RKO (cell line): ENCODE results near the gene MAP3K19.
A peak's percentile ranks its signal among the peaks of the same experiment; 100 is the strongest.
"Not testable (repeated sequence)": the region's sequence is repeated elsewhere in the genome, so short reads cannot be mapped to it uniquely, and the experiment has no call there.

Source experiments
- DNase-seq: peaks from one replicate; pipeline ENCODE4 v3.0.0-alpha.2; 2016; ENCODE audit warnings: low spot score

The MAP3K19 gene

DNA sequence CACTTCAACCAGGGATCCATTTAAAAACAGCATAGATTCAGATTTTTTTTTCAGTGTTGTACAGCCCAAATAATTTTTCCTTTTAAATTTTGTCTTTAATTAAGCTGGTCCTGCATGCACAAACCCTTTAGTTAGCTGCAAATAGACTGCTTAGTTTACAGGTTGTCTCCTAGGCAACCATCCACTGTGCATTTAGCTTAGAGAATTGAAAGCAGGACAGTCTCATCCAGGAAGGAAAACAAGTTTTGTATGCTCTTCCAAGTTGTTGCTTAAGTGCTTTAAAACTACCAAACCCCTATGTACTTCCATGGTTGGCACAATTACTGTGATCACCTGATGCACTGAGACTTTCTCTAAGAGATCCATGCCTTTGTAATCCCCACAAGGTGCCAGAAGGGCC lies at the start of gene MAP3K19:
TSS of gene MAP3K19 (minus strand) at position 148 of the 400 bp plus-strand sequence. CDS start 22,800 bp downstream, outside the sequence.
- DNase-seq, result no peak

DNA sequence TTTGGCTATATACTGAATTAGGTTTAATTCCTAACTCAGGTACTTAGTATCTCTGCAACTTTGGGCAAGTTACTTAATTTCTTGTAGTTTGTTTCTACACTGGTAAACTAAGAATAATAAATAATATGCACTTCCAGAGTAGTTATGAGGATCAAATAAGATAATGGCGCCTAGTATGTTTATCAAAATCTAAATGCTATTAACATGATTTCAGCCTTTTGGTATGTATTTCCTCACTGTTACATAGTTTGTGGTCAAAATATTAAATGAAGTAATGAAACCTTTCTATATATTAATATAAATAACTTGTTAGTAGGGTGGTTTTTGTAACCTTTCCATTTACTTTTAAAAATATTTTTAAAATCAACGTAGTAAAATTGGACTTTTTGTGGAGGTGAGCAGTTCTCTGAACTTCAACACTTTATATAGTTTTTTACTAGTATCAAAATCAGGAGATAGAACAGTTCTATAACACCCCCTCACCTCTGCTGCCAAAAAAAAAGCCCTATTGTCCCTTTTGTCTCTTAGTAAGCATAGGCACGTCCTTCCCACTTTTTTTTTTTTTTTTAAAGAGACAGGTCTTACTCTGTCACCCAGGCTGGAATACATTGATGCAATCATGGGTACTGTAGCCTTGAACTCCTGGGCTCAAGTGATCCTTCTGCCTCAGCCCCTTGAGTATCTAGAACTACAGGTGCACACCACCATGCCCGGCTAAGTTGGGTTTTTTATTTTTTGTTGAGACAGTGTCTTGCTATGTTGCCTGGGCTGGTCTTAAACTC lies 49.6 kb upstream of the MAP3K19 start:
- no peak for DNase-seq

- no peak for DNase-seq
Observed at GRCh38 chr2:135095591-135095990, 48.3 kb upstream of the MAP3K19 start.

DNA sequence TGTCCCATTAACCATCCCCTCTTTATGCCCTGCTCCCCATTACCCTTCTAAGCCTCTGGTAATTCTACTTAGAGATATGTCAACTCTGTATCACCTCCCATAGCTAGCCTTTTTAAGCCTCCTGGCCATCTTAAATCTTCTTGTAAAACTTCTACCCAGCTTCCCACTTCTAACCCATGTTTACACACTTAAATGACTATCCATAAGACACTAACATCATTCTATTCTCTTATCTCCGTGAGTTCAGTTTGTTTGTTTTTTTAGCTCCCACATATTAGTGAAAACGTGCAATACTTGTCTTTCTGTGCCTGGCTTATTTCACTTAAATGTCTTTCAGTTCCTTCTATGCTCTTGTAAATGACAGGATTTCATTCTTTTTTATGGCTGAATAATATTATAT lies 47.3 kb upstream of the MAP3K19 start:
- no peak for DNase-seq

GRCh38 chr2:135093670-135094330 lies 46.6 kb upstream of the MAP3K19 start:
- DNase-seq, result no peak

GRCh38 chr2:135093193-135093592 lies 45.9 kb upstream of the MAP3K19 start:
- DNase-seq, result no peak

- no peak for DNase-seq
Observed at GRCh38 chr2:135091681-135092080, 44.4 kb upstream of the MAP3K19 start.

GRCh38 chr2:135089597-135089996 lies 42.4 kb upstream of the MAP3K19 start:
- DNase-seq, result not testable (repeated sequence)

DNA sequence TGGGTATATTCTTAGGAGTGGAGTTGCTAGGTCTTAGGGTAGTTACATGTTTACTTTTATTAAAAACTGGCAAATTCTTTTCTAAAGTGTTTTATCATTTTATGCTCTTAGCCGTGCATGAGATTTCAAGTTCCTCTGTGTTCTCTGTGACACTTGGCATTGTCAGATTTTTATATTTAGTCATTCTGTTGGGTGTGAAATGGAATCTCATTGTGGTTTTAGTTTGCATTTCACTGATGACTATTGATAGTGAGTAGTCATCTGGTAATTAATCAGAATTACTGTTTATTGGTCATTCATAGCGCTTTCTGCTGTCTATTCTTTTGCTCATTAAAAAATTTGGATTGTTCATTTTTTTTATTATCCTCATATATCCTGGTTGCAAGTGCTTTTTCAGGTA lies 39.0 kb upstream of the MAP3K19 start:
- no peak for DNase-seq

GRCh38 chr2:135078417-135078816 lies 31.2 kb upstream of the MAP3K19 start:
- no peak for DNase-seq

- no peak for DNase-seq
Observed at GRCh38 chr2:135076556-135076955, 29.3 kb upstream of the MAP3K19 start.

- DNase-seq, result no peak
Observed at GRCh38 chr2:135074216-135074615, 27.0 kb upstream of the MAP3K19 start.

GRCh38 chr2:135072125-135072997 lies 25.1 kb upstream of the MAP3K19 start:
- peak; percentile 33 for DNase-seq

DNA sequence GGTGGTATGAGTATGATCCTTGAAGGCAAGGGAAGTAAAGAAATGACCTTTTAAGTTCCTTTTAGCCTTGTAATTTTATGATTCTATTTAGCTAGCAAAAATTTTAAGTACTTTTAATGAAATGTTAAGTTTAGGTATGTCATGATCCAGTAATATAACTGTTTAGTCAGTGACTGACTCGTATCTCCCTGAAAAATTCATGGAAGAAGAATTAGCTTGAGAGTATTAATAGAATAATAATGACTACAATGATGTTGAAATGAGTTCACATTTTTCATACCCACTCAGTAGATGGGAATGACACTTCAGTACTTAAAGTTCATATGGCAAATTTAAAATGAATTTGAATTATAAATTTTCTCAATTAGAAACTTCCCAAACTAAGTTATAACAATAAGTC lies 19.5 kb upstream of the MAP3K19 start:
- peak; percentile 52 for DNase-seq

- no peak for DNase-seq
Observed at GRCh38 chr2:135064149-135064548, 16.9 kb upstream of the MAP3K19 start.

DNA sequence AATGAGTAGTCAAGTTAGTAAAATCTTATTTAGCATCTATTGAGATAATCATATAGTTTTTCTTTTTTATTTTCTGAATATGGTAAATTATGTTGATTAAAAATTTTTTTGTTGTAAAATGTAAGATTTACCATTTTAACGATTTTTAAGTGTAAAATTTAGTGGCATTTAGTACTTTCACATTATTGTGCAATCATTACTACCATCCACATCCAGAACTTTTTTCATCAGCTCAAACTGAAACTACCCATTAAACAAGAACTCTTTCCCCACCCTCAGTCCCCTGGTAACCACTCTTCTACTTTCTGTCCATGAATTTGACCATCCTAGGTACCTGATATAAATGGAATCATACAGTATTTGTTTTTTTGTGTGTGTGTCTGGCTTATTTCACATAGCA lies 16.0 kb upstream of the MAP3K19 start:
- no peak for DNase-seq

DNA sequence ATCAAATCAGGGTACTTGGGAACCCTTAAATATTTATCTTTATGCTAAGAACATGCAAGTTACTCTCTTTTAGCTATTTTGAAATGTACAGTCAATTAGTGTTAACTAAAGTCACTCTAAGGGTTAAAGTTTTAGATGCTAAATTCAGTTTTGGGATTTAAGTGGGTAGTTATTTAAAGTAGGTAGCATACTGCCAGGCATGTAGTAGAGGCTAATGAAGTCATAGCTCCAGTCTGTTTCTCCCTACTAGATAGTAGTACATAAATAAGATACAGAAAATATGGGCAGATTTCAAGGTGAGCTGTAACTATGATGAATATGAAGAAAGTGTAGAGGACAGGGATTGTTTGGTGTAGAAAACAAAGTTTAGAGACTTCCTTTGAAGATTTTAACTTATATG lies 12.3 kb upstream of the MAP3K19 start:
- DNase-seq, result no peak

DNA sequence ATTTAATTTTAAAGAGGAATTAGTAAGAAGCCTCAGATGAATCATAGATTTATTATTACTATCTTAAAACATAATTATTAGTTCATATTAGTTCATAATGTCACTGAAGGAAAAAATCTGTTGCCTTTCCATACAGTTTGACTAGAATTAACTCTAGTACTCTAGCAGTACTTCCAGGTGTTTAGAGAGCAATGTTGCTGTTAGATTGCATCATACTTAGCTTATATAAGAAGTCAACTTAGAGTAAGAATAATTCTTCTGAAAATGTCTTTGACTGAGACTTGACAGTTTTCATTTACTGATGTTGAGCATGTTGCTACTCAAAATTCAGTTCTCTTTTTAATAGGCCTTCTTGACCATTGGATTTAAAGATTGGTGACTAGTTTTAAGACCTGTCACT lies 9.5 kb upstream of the MAP3K19 start:
- peak; percentile 55 for DNase-seq

DNA sequence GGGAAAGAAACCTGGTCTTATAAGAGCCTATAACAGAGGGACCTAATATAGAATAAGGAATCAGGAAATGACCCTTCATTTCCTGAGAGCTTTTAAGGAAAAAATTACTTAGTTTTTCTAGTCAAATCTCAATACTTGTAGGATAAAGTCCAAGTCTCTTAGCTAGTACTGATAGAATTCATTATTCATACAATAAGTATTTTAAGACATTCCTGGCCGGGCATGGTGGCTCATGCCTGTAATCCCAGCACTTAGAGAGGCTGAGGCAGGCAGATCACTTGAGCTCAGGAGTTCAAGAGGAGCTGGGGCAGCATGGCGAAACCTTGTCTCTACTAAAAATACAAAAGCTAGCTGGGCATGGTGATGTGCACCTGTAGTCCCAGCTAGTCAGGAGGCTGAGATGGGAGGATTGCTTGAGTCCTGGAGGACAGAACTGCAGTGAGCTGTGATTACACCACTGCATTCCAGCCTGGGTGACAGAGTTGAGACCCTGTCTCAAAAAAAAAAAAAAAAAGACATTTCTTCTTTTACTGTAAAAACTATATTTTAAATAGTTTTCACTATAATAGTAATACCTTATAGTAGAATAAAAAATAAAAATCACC lies 8.0 kb upstream of the MAP3K19 start:
- DNase-seq, result peak; percentile 76

GRCh38 chr2:135052997-135053474 lies 5.8 kb upstream of the MAP3K19 start:
- peak; percentile 45 for DNase-seq

- DNase-seq, result peak; percentile 88
Observed at GRCh38 chr2:135052042-135052876, 5.0 kb upstream of the MAP3K19 start, which contains the start of gene RAB3GAP1. Gene RAB3GAP1 (plus strand): TSS chr2:135052292. CDS start chr2:135052308, 16 bp downstream.
